IPS DF 4.7 (cell line): ENCODE data around the gene AKAP5.

Experiments
- DNase-seq: peaks from one replicate; pipeline ENCODE4 v3.0.0-alpha.2; 2013; ENCODE audit warnings: low spot score; ENCODE audit errors: extremely low read depth

AKAP5 gene, protein sequence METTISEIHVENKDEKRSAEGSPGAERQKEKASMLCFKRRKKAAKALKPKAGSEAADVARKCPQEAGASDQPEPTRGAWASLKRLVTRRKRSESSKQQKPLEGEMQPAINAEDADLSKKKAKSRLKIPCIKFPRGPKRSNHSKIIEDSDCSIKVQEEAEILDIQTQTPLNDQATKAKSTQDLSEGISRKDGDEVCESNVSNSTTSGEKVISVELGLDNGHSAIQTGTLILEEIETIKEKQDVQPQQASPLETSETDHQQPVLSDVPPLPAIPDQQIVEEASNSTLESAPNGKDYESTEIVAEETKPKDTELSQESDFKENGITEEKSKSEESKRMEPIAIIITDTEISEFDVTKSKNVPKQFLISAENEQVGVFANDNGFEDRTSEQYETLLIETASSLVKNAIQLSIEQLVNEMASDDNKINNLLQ

DNA sequence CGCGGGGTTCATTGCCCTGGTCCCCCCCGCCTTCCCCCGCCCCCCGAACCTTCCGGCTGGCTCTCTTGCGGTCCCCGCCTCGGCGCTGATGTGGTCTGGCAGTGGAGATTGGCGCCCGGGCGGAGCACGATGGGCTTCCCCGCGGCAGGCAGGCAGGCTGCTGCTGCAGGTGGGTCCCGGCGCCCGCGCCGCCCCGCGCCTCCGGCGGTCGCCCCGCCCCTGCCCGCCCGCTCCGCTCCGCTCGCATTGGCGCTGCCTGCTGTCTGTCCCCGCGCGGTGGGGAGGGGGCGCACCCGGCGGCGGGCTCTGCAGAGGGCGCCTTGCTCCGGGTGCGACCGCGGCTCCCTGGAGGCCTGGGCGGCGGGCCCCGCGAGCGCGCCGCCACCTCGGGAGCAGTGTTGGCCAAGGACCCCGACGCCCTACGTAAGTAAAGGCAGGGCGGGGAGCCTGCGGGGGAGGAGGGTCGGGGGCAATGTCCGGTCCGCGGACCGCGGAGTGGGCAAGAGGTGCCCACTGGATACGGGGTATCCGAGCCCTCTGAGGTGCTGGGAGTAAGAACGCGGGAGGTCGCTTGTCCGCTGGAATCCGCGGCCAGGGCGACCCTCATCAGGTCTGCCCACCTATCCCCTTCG lies at the start of gene AKAP5:
Gene AKAP5 (plus strand): TSS at position 309 of the 632 bp plus-strand sequence. CDS start 2,896 bp downstream, outside the sequence.
- no peak for DNase-seq

DNA sequence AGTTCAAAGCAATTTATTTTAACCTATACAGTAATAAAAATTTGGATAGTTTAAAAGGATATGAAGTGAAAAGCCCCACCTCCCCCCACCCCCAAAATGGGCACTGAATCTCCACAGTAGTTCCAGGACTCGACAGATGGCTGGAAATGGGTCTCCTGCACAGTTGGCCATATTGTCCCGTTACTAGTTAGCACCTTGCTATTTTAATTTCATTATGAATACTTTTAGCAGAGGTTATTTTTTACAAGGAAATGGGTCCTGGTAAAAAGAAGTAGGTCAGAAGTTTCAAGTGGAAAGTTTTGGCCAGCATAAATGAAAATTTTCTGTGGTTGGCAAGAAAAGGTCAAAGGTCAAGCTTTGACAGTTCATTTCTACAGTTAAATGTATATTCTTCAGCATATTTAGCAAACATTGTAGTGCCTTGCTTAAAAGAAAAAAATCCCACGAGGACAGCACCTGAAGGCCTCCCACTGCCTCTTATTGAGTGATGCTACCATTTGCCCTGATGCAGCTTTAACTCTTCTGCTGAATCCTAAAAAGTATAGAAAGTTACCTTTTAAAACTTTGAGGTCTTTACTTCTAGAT lies 48.9 kb upstream of the AKAP5 start:
- no peak for DNase-seq

DNA sequence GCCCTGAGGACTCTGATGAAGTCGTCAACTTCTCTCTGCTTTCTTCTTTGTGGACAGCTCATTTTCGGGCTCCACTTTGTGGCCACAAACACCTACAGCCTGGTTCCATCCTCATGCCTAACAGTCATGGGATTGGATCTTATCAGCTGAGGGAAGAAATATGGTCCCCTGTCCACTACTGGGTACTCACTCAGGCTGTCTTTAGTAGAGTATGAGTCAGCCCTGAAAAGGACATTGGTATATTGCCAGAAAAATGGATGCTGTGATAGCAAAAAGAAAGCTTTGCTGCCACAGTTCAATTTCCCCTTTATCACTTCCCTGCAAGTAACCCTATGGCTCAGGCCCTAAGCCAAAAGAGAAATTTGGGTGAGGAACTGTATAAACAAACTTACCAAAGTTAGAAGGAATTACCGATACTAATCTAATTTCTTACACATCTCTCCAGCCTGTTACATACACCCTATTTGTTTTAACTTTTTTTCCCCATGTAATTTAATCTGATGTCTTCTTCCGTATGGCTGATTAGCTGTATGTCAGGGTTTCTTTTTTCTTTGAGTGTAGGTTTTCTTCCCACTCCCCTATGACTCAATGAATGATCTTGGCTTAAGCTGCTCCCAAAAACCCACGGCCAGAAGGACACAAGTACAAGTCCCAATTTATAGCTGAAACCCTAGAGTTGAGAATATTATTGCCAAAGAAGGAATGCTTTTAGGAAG lies 48.1 kb upstream of the AKAP5 start:
- no peak for DNase-seq

DNA sequence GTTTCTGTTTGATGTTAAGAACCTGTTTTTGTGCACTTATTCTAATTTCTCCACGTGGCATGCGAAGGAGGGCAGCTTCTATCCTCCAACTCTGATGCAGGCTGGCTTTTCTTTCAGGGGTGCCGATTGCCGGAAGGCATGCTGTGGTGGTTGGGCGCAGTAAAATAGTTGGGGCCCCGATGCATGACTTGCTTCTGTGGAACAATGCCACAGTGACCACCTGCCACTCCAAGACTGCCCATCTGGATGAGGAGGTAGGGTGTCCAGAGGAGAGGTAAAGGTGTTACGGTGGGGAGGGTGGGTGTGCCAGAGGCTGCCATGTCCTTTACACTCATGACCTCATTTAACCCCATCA lies 47.6 kb upstream of the AKAP5 start:
- DNase-seq, result no peak

DNA sequence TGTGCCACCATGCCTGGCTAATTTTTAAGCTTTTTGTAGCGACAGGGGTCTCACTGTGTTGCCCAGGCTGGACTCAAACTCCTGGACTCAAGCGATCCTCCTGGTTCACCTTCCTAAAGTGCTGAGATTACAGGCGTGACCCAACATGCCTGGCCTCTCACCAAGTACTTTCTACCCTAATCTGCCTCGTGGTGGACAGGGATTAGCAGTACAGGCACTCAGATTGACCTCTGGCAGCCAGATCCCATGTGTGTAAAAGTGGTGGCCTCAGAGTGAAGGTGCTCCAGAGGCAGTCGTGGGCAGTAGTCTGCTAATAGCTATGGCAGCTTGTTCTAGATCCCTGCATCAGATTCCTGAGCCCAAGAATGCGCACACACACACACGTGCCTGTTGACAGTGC lies 46.3 kb upstream of the AKAP5 start:
- no peak for DNase-seq

DNA sequence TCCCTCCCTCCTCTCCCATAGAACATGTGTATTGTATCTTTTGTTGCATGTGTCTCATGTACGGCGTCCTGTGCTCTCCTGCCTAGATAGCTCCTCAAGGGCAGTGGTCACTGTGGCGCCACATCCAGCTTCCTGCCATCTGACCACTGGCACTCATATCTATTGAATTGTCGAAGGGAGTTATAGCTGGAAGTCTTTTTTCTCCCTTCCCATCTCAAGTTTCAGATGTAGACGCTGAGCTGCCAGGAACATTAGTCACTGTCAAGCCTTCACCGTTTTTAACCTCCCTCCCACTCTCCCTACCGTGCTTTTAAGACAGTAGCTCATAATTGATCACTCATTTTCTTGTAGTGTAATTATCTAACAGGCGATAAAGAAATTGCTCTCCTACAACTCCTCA lies 44.1 kb upstream of the AKAP5 start:
- DNase-seq, result no peak

DNA sequence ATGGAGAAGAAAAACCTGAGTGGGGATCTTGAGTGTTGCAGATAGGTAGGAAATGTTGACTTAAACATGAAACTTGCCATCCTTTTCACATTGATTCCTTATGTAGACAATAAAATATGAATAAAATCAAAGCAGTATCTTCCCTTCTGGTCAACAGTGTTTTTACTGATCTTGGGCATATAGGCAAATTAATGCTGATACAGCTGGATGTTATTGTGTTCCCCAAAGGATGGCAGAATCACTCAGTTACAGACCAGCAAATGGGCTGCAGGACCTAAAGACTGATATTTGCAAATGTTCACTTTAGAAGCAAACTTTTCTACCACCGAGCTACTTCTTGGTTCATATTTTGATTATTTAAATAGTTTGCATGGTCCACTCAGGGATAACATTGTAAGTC lies 43.3 kb upstream of the AKAP5 start:
- DNase-seq, result no peak

DNA sequence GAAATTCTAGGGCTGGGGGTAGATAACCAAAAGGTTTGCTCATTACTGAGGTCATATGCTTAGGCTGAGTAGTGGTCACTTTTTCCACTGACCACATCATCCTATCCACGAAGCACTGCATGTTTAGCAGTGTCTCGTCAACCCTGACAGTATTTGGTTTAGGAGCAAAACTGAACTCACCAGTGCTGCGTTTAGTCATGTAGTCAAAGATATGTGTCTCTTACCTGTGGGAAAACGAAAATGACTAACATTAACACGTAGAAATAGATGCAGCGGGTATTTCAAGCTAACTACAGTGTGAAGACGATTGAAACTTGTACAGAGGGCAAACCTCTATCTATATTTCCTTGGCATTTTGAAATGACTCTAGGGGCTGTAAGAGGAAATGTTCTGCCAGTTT lies 42.5 kb upstream of the AKAP5 start:
- DNase-seq, result no peak

DNA sequence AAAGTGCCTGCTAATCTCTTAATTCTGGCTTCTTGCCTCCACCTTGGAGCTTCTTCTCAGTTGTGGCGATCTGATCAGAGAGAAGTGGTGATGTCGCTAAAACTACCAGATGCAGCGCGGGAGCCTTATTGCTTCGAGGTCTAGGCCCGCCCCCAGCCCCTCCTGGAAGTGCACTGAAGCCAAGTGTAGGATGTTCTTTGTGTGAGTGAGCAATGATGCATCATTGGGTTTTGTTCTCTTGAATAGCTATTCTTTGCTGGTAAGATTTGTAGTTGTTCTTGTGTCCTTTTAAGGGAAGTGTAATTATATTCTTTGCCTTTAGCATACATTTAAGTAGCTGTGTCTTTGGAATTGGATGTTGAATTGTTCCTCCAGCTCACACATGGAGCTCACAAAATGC lies 41.3 kb upstream of the AKAP5 start:
- DNase-seq, result no peak

DNA sequence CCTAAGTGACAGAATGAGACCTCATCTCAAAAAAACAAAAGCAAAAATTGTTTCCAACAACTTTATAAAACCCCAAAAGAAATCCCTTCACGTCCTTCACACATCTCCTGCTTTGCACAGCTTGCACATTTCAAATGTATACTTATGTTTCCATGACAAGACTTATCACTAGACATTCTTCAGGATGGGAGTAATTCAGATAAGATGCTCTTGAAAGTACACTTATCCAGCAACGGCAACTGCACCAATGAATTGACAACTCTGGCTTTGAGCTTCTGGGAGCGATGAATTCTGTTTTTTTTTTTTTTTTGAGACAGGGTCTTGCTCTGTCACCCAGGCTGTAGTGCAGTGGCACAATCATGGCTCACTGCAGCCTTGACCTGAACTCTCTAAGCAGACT lies 30.8 kb upstream of the AKAP5 start:
- no peak for DNase-seq

DNA sequence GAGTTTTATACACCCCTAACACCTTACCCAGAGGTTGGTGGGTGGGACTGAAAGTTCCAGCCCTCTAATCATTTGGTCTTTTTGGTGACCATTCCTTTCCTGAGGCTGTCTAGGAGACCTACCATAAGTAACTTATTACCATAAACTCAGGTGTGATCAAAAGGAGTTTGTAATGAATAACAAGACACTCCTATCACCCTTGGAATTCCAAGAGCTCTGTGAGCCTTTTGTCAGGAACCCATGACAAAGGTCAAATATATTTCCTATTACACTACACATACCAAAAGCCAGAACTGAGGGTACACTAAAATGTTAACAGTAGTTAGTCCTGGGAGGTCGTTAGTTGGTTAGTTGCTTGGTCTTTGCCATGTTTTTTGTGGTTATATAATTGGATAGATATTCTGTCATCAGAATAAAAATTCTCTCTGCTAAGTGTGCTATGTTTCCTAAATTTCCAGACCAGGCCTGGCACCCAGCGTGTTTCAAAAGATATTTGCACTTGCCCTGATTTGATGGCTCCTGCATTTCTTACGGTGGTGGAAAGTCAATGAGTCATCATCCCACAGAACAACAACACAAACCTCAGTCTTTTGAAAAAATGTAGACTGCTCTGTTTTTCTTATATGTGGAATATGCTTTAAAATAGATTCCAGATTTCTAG lies 27.0 kb upstream of the AKAP5 start:
- no peak for DNase-seq

DNA sequence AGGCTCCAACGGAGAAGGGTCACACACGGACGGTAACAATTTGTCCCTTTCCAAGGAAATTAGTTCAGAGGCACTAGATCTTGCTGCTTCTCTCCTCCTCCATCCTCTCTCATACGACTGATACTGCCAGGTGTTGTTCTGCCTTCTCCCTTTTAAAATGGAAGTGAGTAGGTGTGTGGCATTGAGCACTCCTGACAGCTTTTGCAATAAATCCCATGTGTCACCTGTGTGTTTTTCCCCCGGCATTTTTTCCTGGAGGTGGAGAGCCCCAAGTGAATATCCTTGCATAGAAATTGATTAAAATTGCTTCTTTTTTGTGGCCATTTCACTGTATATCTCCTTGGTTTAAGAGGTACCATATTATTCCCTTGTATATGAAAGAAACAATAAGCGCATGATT lies 26.2 kb upstream of the AKAP5 start:
- DNase-seq, result no peak

DNA sequence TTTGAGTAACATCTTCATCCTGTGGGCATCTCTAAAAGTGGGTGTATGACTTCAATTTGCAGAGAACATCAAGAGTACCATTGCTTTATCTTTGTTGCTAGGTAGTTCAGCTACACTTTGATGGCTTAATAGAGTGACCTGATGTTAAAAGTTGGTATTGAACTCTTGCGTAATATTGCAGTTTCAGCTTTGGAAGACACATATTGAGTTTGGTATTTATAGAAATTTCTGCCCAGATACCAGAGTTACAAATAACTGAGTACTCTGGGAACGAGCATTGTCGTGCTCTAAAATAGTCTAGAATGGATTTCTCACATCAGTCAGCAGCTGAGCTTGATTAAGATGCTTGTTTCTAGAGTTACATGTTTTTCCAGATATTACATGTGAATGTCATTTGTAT lies 24.8 kb upstream of the AKAP5 start:
- no peak for DNase-seq

DNA sequence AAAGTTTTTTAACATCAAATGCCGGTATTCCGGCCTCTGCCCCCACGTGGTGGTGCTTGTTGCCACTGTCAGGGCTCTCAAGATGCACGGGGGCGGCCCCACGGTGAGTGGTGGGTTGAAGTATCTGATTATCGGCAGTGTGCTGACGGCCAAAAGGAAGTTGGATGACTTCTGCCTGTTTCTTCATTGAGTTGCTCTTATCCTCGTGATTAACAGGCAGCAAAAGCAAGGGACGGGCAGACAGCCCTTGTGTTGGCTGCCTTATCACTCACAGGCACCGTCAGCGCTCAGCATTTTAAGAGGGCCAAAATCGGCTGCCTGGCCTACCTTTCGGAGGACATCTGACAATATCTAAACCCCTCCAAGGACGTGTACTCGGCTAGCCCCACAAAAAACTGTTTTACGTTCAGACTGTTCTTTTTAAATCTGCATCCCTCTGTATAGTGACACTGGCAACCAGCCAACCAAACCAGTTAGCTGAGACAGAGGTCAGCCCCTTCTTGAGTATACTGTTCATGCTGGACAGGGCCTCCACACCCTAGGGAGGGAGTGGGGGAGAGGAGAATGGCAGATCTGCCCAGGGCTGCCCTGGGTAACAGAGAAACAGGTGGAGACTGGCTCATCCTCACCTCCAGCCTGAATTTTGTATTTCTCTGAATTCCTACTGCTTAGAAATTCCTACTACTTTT lies 22.9 kb upstream of the AKAP5 start:
- no peak for DNase-seq

DNA sequence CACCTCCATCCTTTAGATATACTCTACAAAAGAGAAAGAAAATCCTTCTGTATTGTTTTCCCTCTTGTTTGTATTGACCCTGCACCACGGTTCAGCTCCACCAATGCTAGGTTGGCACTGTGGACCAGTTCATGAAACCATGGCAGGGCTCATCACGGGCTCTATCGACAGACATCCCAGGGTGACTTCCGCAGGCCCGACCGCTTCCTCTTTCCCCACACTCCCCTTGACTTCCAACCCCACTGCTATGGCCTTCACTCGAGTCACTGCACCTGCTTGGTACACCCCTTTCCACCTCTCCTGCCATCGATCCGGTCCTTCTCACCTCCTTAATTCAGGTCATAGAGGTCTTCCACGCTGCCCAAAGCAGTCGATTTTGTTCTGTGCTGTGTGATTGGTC lies 21.2 kb upstream of the AKAP5 start:
- no peak for DNase-seq

DNA sequence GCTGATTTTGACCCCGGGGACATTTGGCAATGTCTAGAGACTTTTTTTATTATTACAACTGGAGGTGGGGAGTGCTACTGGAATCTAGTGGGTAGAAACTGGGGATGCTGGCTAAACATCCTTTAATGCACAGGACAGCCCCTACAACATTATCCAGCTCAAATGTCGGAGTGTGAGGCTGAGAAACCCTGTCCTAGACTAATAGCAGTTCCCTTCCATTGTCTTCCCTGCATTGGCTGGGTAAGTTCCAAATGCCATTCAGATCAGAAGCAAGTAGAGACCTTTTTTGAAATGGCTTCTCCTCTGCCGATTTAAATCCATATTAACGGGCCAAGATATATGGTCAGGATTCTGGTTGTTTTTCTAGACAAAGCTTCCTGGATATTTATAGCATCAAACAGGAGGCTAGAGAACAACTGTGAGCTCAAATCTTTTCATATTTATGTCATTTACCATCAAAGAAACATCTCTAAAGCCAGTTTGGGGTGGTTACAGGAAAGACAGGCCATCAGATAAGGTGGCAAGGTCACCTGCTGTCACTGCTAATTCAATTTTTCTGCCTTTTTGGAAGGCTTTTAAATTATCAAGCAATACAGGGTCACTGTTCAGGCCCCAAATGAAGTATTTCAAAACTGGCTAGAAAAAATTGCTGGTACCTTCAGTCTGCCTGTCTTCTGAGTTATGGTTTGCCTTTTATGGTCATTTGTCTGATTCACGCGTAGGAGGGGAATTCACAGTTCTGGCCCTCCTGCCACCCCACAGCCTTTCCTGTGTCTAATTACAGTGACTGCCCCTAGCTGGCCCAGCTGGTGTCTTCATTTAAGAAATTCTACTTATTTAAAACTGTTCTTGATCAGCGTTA lies 20.1 kb upstream of the AKAP5 start:
- DNase-seq, result no peak

DNA sequence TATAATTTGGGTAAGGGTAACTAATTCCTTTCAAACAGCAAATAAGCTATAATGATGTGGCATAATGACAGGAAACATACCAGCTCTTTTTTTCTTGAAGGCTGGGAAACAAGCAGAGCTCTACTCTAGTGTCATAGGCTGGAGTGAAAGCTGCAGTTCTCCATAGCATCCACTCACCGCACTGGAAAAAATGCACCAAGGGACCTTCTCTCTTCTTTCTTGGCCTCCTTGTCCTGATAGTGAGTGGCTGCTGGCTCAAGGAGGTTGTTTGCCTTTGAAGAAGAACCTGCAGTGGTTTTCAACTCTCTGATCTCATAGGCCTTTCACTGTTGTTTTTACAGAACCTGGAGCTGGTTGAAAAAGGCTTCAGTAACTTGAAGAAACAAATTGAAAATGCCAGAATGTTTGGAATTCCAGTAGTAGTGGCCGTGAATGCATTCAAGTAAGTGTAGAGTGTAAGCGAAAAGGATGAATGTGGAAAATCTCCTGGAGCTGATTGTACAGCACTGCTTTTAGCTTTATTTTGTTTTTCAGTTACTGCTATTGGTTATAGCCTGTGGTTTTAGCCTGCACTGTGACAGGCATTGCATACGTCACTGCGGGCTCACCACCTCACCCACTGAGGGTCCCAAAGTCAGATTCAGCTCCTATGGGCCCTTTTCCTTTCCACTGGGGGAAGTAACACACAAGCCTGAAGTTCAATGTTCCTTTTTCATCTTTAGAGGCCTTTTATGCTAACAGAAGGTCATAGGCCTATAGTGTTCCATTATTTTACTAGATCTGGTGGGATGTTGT lies 17.2 kb upstream of the AKAP5 start:
- no peak for DNase-seq

DNA sequence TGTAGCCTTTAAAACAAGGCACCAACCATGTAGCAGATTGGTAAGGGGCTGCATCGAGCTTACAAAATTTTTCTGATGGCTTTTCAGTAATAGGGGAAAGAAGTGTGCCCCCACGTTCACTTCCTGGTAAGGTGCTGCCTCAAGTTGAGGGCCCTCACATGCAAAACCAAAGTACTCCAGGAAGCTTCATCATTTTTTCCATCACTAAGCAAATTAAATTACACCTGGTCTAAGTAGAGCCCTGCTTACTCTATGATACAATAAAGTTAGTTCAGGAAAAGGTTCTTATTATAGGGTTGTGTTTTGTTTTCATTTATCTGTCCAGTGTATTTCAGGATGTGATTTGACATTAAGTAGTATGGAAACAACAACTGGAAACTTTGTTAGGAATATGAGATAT lies 15.0 kb upstream of the AKAP5 start:
- no peak for DNase-seq

DNA sequence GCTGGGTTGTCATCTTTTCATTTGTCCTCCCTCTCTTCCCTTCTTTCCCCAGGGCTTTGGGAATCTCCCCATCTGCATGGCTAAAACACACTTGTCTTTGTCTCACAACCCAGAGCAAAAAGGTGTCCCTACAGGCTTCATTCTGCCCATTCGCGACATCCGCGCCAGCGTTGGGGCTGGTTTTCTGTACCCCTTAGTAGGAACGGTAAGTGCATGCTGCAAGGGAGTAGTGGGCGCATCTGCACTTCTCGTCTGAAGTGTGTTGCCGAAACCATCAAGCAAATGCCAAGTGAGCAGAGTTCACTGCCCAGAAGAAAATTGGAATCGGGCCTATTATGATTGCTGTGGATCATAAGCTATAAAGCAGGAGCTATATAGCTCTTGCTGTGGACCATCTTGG lies 10.6 kb upstream of the AKAP5 start:
- no peak for DNase-seq
